ENCODE measurements around the gene TIMM23. TPM values are rescaled to one million over a fixed set of nuclear protein-coding genes. Genes with fewer than 3 reads are reported as not detected.

Gene TIMM23
- total RNA-seq, 1 experiment from 2014 or later: 125 TPM

DNA sequence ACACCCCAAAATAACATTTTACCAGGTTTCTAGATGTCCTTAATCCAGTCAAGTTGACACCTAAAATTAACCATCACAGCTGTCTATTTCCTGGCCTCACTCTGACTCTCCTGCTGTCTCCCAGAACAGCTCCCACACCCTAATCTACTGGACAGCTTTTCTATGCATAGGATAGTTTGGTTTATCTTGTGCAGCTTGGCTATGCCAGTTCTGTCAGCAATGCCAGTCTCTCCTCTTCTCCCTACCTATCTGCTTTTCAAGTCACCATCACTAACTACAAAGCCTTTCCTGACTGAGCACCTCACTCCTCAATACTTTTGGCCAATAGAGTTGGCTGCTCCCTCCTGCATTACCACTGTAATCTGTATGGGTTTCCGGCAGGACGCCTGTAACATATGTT lies 53.1 kb downstream of the TIMM23 start:
- BruUV-seq (replicated peaks): no TSS peak
- H3K27me3 ChIP-seq (replicated peaks; ENCODE audit: insufficient read depth, low read depth, low read length, poor library complexity): no peaks in the 10 kb centered on the region
- peaks cover 15% of the 10 kb centered on the region for H3K4me1 ChIP-seq (ENCODE audit: insufficient read depth, low read length, poor library complexity, severe bottlenecking)
- no peaks in the 10 kb centered on the region for H3K36me3 ChIP-seq (ENCODE audit: insufficient read depth, low read length, poor library complexity, severe bottlenecking)
- POLR2A ChIA-PET (ENCODE audit: low non-redundant PET): no interaction called here
- no peak for DNase-seq (ENCODE audit: low spot score)
- intact Hi-C loops (cut with micrococcal nuclease; ENCODE audit: unreplicated experiment): loop anchor here (5.0 to 10.0 kb wide), 3 partner anchors 561 to 791 kb away; no protein-coding TSS in a partner anchor
- TF ChIP-seq, protein P1, sequence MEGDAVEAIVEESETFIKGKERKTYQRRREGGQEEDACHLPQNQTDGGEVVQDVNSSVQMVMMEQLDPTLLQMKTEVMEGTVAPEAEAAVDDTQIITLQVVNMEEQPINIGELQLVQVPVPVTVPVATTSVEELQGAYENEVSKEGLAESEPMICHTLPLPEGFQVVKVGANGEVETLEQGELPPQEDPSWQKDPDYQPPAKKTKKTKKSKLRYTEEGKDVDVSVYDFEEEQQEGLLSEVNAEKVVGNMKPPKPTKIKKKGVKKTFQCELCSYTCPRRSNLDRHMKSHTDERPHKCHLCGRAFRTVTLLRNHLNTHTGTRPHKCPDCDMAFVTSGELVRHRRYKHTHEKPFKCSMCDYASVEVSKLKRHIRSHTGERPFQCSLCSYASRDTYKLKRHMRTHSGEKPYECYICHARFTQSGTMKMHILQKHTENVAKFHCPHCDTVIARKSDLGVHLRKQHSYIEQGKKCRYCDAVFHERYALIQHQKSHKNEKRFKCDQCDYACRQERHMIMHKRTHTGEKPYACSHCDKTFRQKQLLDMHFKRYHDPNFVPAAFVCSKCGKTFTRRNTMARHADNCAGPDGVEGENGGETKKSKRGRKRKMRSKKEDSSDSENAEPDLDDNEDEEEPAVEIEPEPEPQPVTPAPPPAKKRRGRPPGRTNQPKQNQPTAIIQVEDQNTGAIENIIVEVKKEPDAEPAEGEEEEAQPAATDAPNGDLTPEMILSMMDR (conservative IDR thresholded peaks at IDR 0.05; ENCODE audit: low read depth, low read length): no peak
- TF ChIP-seq EZH2 (IDR thresholded peaks at IDR 0.05; ENCODE audit: borderline replicate concordance, low read depth, low read length, poor library complexity, severe bottlenecking): no peak
- CTCF ChIA-PET: no interaction called here
- no peak overlapping the region for H3K27ac ChIP-seq (ENCODE audit: low read depth, low read length, poor library complexity, severe bottlenecking)
- no peaks in the 10 kb centered on the region for H3K9me3 ChIP-seq (ENCODE audit: low read depth, low read length, poor library complexity, severe bottlenecking)
- no peak overlapping the region for H3K4me3 ChIP-seq (ENCODE audit: low read depth, low read length, poor library complexity, severe bottlenecking)

DNA sequence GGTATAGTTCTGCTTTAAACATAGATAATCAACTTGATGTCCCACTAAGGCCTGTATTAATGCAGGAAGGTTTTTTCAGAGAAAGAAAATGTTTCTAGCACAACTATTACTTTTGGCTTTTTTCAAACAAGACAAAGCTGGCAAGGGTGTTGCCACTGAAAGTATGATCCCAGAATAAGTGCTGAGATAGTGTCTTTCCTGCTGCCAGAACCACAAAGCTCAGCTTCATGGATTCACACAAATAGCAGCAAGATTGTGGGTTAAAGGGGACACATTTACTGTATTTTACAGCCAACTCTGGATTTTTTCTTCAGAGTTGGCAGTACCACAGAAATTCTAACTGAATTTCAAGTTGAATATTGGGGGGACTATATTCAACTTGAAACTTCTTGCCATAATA lies 53.8 kb downstream of the TIMM23 start:
- BruUV-seq (replicated peaks): no TSS peak
- no peak for DNase-seq (ENCODE audit: low spot score)
- ChIA-PET POLR2A (ENCODE audit: low non-redundant PET) (no interaction called here), CTCF (no interaction called here)
- H3K36me3 ChIP-seq (ENCODE audit: insufficient read depth, low read length, poor library complexity, severe bottlenecking): no peaks in the 10 kb centered on the region
- no peaks in the 10 kb centered on the region for H3K9me3 ChIP-seq (ENCODE audit: low read depth, low read length, poor library complexity, severe bottlenecking)
- H3K4me1 ChIP-seq (ENCODE audit: insufficient read depth, low read length, poor library complexity, severe bottlenecking): peaks cover 19% of the 10 kb centered on the region
- H3K27me3 ChIP-seq (replicated peaks; ENCODE audit: insufficient read depth, low read depth, low read length, poor library complexity): no peaks in the 10 kb centered on the region
- no peak overlapping the region for H3K27ac ChIP-seq (ENCODE audit: low read depth, low read length, poor library complexity, severe bottlenecking)
- intact Hi-C loops (cut with micrococcal nuclease; ENCODE audit: unreplicated experiment): loop anchor here (5.0 to 10.0 kb wide), 3 partner anchors 561 to 791 kb away; no protein-coding TSS in a partner anchor
- TF ChIP-seq, protein P1 (conservative IDR thresholded peaks at IDR 0.05; ENCODE audit: low read depth, low read length): no peak
- TF ChIP-seq EZH2 (IDR thresholded peaks at IDR 0.05; ENCODE audit: borderline replicate concordance, low read depth, low read length, poor library complexity, severe bottlenecking): no peak
- no peak overlapping the region for H3K4me3 ChIP-seq (ENCODE audit: low read depth, low read length, poor library complexity, severe bottlenecking)

DNA sequence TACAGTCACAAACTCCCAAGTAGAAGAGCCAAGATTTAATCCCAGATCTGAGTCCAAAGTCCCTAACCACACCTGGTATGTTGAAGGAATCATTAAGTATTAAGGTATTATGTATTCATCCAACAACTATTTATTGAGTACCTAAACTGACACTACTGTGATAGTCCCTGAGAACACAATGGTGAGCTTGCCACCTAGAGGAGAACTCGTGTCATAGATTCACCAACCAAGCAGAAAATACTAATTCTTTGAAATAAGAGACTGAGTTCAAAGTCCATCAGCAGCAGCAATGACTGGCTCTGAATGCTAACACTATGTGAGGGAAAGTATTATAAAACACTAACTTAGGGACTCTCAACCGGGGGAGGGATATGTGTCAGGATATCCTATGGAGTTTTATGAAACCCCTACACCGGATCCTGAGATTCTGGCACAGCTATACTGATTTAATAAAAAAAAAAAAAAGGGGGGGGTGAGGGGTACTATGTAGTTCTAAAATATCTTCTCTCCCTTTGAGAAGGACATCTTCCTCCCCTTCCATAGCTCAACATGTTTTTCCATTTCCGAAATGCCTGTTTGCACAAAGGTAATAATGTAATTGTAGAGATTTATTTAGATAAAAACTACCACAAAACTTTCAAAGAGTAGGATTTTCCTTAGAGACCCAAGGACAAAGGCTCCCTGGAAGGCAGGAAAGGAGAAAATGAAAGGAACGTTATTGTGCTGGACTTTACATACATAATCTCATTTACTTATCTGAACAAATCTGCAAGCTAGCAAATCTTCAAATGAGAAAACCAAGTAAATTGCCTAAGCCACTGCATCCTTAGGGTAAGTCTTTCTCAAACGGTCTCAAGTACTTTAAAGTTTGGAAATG lies 56.5 kb downstream of the TIMM23 start:
- H3K4me1 ChIP-seq (ENCODE audit: insufficient read depth, low read length, poor library complexity, severe bottlenecking): peaks cover 14% of the 10 kb centered on the region
- POLR2A ChIA-PET (ENCODE audit: low non-redundant PET): no interaction called here
- no peaks in the 10 kb centered on the region for H3K36me3 ChIP-seq (ENCODE audit: insufficient read depth, low read length, poor library complexity, severe bottlenecking)
- peak overlapping the region; percentile 91 for H3K4me3 ChIP-seq (ENCODE audit: low read depth, low read length, poor library complexity, severe bottlenecking)
- CTCF ChIA-PET: interaction anchor here (0.6 to 1.1 kb wide), 4 partner anchors 11 to 779 kb away, joined by 3 to 4 read pairs (median 3); no protein-coding TSS in a partner anchor
- peak overlapping the region; percentile 85 for H3K27ac ChIP-seq (ENCODE audit: low read depth, low read length, poor library complexity, severe bottlenecking)
- intact Hi-C loops (cut with micrococcal nuclease; ENCODE audit: unreplicated experiment): loop anchor here (5.0 to 10.0 kb wide), 3 partner anchors 564 to 794 kb away; no protein-coding TSS in a partner anchor
- H3K9me3 ChIP-seq (ENCODE audit: low read depth, low read length, poor library complexity, severe bottlenecking): no peaks in the 10 kb centered on the region
- BruUV-seq (replicated peaks): no TSS peak
- TF ChIP-seq, protein P1 (conservative IDR thresholded peaks at IDR 0.05; ENCODE audit: low read depth, low read length): peak; percentile 75
- TF ChIP-seq EZH2 (IDR thresholded peaks at IDR 0.05; ENCODE audit: borderline replicate concordance, low read depth, low read length, poor library complexity, severe bottlenecking): no peak
- DNase-seq (ENCODE audit: low spot score): peak; percentile 79
- H3K27me3 ChIP-seq (replicated peaks; ENCODE audit: insufficient read depth, low read depth, low read length, poor library complexity): no peaks in the 10 kb centered on the region

All from A673 (cell line).